GM12878 (cell line): Measurements from ENCODE around the gene MAGI2. TPM values are rescaled to one million over a fixed set of nuclear protein-coding genes. Genes with fewer than 3 reads are reported as not detected.

Source experiments
- ATAC-seq: fragments of 200-7000 bp; cut with Tn5 transposase; 3 replicates; pipeline ENCODE4 v1.9.1; 2020; ENCODE audit warnings: mild to moderate bottlenecking, moderate library complexity
- BruUV-seq: library from RNA; stranded (reverse); fragments of 400-500 nt; replicated peaks from 2 replicates; lab custom pipeline; 2021; lab: Mats Ljungman, UMichigan
- CTCF ChIA-PET: fragments of 300-600 bp; sonication (Branson Sonifier 250); formaldehyde crosslinking; extraction: SDS; loops from one replicate; lab custom pipeline; 2021; ENCODE audit warnings: inconsistent platforms; lab: Yijun Ruan, JAX
- POLR2A ChIA-PET: fragments of 350-600 bp; formaldehyde crosslinking; extraction: SDS; loops from one replicate; lab custom pipeline; 2021; ENCODE audit warnings: inconsistent platforms; lab: Charles Lee
- RAD21 ChIA-PET: fragments of 300-600 bp; sonication (Branson Sonifier 250); formaldehyde crosslinking; loops from one replicate; lab custom pipeline; 2023; ENCODE audit warnings: antibody characterized with exemption; ENCODE audit not compliant: unreplicated experiment; lab: Charles Lee
- SMC1A ChIA-PET: fragments of 300-600 bp; sonication (Branson Sonifier 250); formaldehyde crosslinking; loops from one replicate; lab custom pipeline; 2023; ENCODE audit not compliant: unreplicated experiment, uncharacterized antibody; lab: Charles Lee
- DNase-seq: peaks from one replicate; pipeline ENCODE4 v3.0.0-alpha.2; 2011; ENCODE audit warnings: low read depth, low spot score
- FAIRE-seq: peaks from 3 replicates; lab custom pipeline; 2011; peaks lifted over from hg19 to GRCh38; lab: Jason Lieb, UNC
- H2AFZ ChIP-seq: 2 replicates; pipeline ENCODE4 v1.6.0; 2011; ENCODE audit warnings: low read depth, low read length, control low read depth; ENCODE audit not compliant: control insufficient read depth
- H3K27ac ChIP-seq: 2 replicates; pipeline ENCODE4 v1.5.1; 2011; ENCODE audit warnings: control low read depth; ENCODE audit not compliant: control insufficient read depth, insufficient read depth
- H3K27me3 ChIP-seq, 2 experiments: replicated peaks in 1 of 2; 2 replicates each; pipeline versions ENCODE4 v1.6.0 to v1.6.1; 2011; ENCODE audit warnings: low read length in 1 of 2; ENCODE audit not compliant: control insufficient read depth in 2 of 2, insufficient read depth in 2 of 2
- H3K36me3 ChIP-seq, 2 experiments: 2 replicates each; pipeline ENCODE4 v1.5.1; 2011; ENCODE audit warnings: low read length in 1 of 2; ENCODE audit not compliant: control insufficient read depth in 2 of 2, insufficient read depth in 2 of 2
- H3K4me1 ChIP-seq: 2 replicates; pipeline ENCODE4 v1.6.1; 2011; ENCODE audit warnings: mild to moderate bottlenecking, low read length, moderate library complexity, mixed read lengths; ENCODE audit not compliant: control insufficient read depth, insufficient read depth
- H3K4me2 ChIP-seq: 2 replicates; pipeline ENCODE4 v1.6.0; 2011; ENCODE audit warnings: control low read depth; ENCODE audit not compliant: control insufficient read depth, insufficient read depth
- H3K4me3 ChIP-seq: fragments of 200-600 bp; sonication (generic); 2 replicates; pipeline ENCODE4 v1.5.1; 2016
- H3K79me2 ChIP-seq: 2 replicates; pipeline ENCODE4 v1.6.0; 2011; ENCODE audit warnings: low read length; ENCODE audit not compliant: control insufficient read depth, insufficient read depth
- H3K9ac ChIP-seq: 2 replicates; pipeline ENCODE4 v1.8.0; 2011; ENCODE audit warnings: low read length, control low read depth, mixed read lengths; ENCODE audit not compliant: control insufficient read depth, insufficient read depth
- H3K9me3 ChIP-seq: replicated peaks from 3 replicates; pipeline ENCODE4 v1.5.1; 2011; ENCODE audit warnings: mild to moderate bottlenecking, low read length; ENCODE audit not compliant: control insufficient read depth, insufficient read depth
- H4K20me1 ChIP-seq: 2 replicates; pipeline ENCODE4 v1.6.0; 2011; ENCODE audit not compliant: control insufficient read depth, insufficient read depth
- ATF7 ChIP-seq: fragments of 450-650 bp; IDR thresholded peaks from 2 replicates; pipeline ENCODE4 v1.6.1; 2016; ENCODE audit warnings: low read depth, mild to moderate bottlenecking
- ELK1 ChIP-seq: IDR thresholded peaks from 2 replicates; pipeline ENCODE4 v1.6.1; 2012; ENCODE audit warnings: low read depth, low read length, improper control_type of control experiment
- KAT2A ChIP-seq: conservative IDR thresholded peaks from 2 replicates; pipeline ENCODE4 v1.6.1; 2011; ENCODE audit warnings: low read depth, low read length; ENCODE audit not compliant: control insufficient read depth
- LARP7 ChIP-seq: fragments of 450-650 bp; IDR thresholded peaks from 2 replicates; pipeline ENCODE4 v1.6.1; 2017; ENCODE audit warnings: mild to moderate bottlenecking
- MTA3 ChIP-seq: IDR thresholded peaks from 2 replicates; pipeline ENCODE4 v1.6.1; 2012; ENCODE audit warnings: low read length, inconsistent platforms, borderline replicate concordance
- MXI1 ChIP-seq: fragments of 150-350 bp; IDR thresholded peaks from 2 replicates; pipeline ENCODE4 v1.6.1; 2011; ENCODE audit warnings: low read depth, mild to moderate bottlenecking, inconsistent platforms, low read length, improper control_type of control experiment
- RBBP5 ChIP-seq: fragments of 200-600 bp; sonication (generic); conservative IDR thresholded peaks from 2 replicates; pipeline ENCODE4 v1.6.1; 2016
- SIN3A ChIP-seq: IDR thresholded peaks from 2 replicates; pipeline ENCODE4 v1.6.1; 2012; ENCODE audit warnings: low read depth, low read length, improper control_type of control experiment
- SIX5 ChIP-seq: IDR thresholded peaks from 2 replicates; pipeline ENCODE4 v1.6.1; 2011; ENCODE audit warnings: mild to moderate bottlenecking, low read depth, low read length, moderate library complexity; ENCODE audit not compliant: severe bottlenecking
- SMAD5 ChIP-seq: IDR thresholded peaks from 2 replicates; pipeline ENCODE4 v1.6.1; 2016; ENCODE audit warnings: antibody characterized with exemption, low read depth
- SPI1 ChIP-seq: IDR thresholded peaks from 2 replicates; pipeline ENCODE4 v1.6.1; 2011; ENCODE audit warnings: low read depth, mild to moderate bottlenecking, low read length, moderate library complexity, borderline replicate concordance; ENCODE audit not compliant: insufficient read depth
- SRF ChIP-seq, 2 experiments: IDR thresholded peaks; 2 replicates each; pipeline ENCODE4 v1.6.1; 2011; ENCODE audit warnings: low read depth in 2 of 2, low read length in 2 of 2, mild to moderate bottlenecking in 1 of 2, moderate library complexity in 1 of 2
- SUPT20H ChIP-seq: IDR thresholded peaks from 2 replicates; pipeline ENCODE4 v1.6.1; 2011; ENCODE audit warnings: low read depth, mild to moderate bottlenecking, low read length, moderate library complexity, borderline replicate concordance; ENCODE audit not compliant: control insufficient read depth
- TCF3 ChIP-seq: IDR thresholded peaks from 2 replicates; pipeline ENCODE4 v1.6.1; 2012; ENCODE audit warnings: low read depth, mild to moderate bottlenecking, low read length, borderline replicate concordance; ENCODE audit not compliant: insufficient read depth
- ZBED1 ChIP-seq: IDR thresholded peaks from 2 replicates; pipeline ENCODE4 v1.6.1; 2016; ENCODE audit warnings: borderline replicate concordance
- ZBTB11 ChIP-seq: fragments of 450-650 bp; formaldehyde crosslinking; IDR thresholded peaks from 2 replicates; pipeline ENCODE4 v1.5.0; 2022; ENCODE audit warnings: mild to moderate bottlenecking, missing genetic modification characterization
- ZBTB40 ChIP-seq: fragments of 450-650 bp; IDR thresholded peaks from 2 replicates; pipeline ENCODE4 v1.6.1; 2016; ENCODE audit warnings: mild to moderate bottlenecking, moderate library complexity, borderline replicate concordance
- WGBS: methylation state at CpG from one replicate; pipeline ENCODE4 v1.1.6; 2016; ENCODE audit warnings: low lambda C conversion rate; ENCODE audit not compliant: insufficient replicate concordance, insufficient coverage; ENCODE audit errors: missing lambda C conversion rate; 5-methylcytosine and 5-hydroxymethylcytosine counted together
- in situ Hi-C: fragments of 300-500 bp; cut with MboI; formaldehyde crosslinking; loops from 9 replicates; pipeline ENCODE4 v1.14.3; 2018; ENCODE audit warnings: mixed read lengths
- intact Hi-C: fragments of 100-400 bp; cut with micrococcal nuclease; formaldehyde crosslinking; loops from one replicate; pipeline ENCODE4 v1.14.2; 2022; ENCODE audit not compliant: unreplicated experiment
- polyA plus RNA-seq, 11 experiments: library from polyadenylated mRNA; depleted of rRNA in 4 of 11; unstranded in 6 of 11; stranded (reverse) in 5 of 11; fragments of >200 nt; fragmentation: Nextera tagmentation in 4 of 11; fragmentation: Illumina TruSeq in 1 of 11; extraction: Ambion mirVana in 4 of 11; extraction: Trizol in 1 of 11; gene quantifications; 1 replicate in 1 of 11; 2 replicates in 10 of 11; pipeline versions ENCODE4 v1.2.1 to v1.2.3, GENCODE V29; 2011 to 2016; ENCODE audit warnings: inconsistent platforms in 2 of 11, missing spikeins in 2 of 11, low read depth in 1 of 11
- total RNA-seq, 4 experiments: library from RNA; depleted of rRNA in 3 of 4; stranded (reverse); fragments of >200 nt in 3 of 4; fragmentation: Illumina TruSeq in 1 of 4; extraction: Trizol in 1 of 4; gene quantifications; 2 replicates each; pipeline versions ENCODE4 v1.2.1 to v1.2.3, GENCODE V29; 2013 to 2021

MAGI2 gene
- total and polyA plus RNA-seq, 10 of the 15 experiments (the other 5 are each of a cell fraction or from before 2014, with no cell fraction given) = 0.01 to 0.31 (median 0.05) TPM; not detected in 2

- DNase-seq (no peak), FAIRE-seq (no peak), ATAC-seq (no peak)
- Histone ChIP-seq H3K79me2 (no peaks in the 10 kb centered on the region), H3K36me3 (no peaks in the 10 kb centered on the region), H3K27ac (no peak overlapping the region), H2AFZ (no peak overlapping the region), H3K4me3 (no peak overlapping the region), H3K9me3 (no peaks in the 10 kb centered on the region), H3K27me3 (no peaks in the 10 kb centered on the region), H3K9ac (no peak overlapping the region), H3K4me1 (no peaks in the 10 kb centered on the region), H4K20me1 (no peaks in the 10 kb centered on the region), H3K4me2 (no peak overlapping the region)
- RAD21 ChIA-PET = no interaction called here
- BruUV-seq = no TSS peak
- 37% methylated on average over 3 of the region's 3 CpGs for WGBS
- in situ Hi-C loops (no loop called here), intact Hi-C loops (no loop called here)
- CTCF ChIA-PET = no interaction called here
- POLR2A ChIA-PET = no interaction called here
- SMC1A ChIA-PET = no interaction called here
- TF ChIP-seq LARP7 (no peak), SRF (IDR thresholded peaks at IDR 0.05; ENCODE audit: low read depth in 2 of 2, low read length in 2 of 2) (no peak), SIX5 (no peak), ZBED1 (no peak), MXI1 (no peak), ELK1 (no peak), SIN3A (no peak), ATF7 (no peak), ZBTB40 (no peak), MTA3 (no peak), ZBTB11 (no peak), SUPT20H (no peak), RBBP5 (no peak), KAT2A (no peak), SPI1 (no peak), TCF3 (no peak), SMAD5 (no peak)
These were observed 859.3 kb downstream of the MAGI2 start for GRCh38 chr7:78594156-78594555.
